HG03159 (cell line): ENCODE measurements around the gene PCNX4.
A peak's percentile ranks its signal among the peaks of the same experiment; 100 is the strongest.

Experiments
- ATAC-seq: cut with Tn5 transposase; IDR thresholded peaks from one replicate; pipeline ENCODE4 v1.9.1; 2021; ENCODE audit warnings: mild to moderate bottlenecking, moderate library complexity; ENCODE audit not compliant: unreplicated experiment

The PCNX4 gene

DNA sequence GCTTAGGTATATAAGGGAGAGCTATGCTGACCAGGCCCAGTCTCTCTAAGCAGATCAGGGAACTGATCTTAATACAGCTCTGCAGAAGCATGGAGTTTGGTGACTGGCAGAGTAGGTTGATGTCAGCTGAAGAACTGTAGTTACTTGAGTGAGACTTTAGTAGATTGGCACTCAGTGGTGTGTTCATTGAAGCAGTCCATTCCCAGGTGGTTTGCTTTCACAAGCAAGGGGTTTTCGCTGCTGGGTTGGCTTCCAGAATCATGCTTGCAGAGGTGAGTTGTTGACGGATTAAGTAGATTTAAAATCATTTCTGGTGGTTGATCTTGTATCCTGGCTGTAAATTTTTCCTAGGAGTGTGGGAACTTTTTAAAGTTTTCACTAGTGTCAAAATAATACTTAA, 80.0 kb downstream of the PCNX4 start:
- ATAC-seq: no peak

DNA sequence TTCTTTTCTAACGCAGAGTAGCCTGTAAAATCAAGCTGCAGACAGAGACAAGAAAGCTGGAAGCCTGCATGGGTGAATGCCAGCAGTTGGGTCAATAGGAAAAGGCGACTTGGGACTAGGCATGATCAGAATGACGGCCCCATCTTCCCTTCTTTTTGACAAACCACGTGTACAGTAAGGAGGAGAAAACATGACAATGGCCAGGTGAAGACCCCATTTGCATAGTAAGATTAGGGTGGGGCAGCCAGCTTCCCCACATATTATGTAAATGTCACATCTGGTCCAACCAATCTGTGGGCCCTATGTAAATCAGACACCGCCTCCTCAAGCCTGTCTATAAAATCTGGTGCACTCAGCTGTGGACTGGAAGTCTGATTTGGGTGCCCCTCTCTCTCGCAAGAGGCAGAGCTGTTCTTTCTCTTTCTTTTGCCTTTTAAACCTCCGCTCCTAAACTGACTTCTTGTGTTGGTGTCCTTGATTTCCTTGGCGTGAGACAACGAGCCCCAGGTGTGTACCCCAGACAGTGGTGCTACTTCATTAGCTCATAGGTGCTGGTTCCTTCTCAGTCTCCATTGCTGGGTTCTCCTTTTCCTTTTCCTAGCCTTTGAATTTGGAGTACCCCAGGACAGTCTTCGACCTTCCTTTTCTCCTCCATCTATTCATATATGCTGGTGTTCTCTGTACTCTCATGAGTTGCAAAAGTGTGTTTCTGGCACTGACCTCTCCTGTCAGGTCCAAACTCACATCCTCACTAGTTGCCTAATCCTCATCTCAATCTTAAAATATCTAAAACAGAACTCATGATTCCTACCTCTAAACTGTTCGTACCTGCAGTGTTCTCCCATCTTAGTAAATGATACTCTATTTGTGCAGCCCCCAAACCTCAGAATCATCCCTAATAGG, 82.9 kb downstream of the PCNX4 start:
- ATAC-seq: no peak

GRCh38 chr14:60175255-60175902, 83.7 kb downstream of the PCNX4 start:
- ATAC-seq: no peak

DNA sequence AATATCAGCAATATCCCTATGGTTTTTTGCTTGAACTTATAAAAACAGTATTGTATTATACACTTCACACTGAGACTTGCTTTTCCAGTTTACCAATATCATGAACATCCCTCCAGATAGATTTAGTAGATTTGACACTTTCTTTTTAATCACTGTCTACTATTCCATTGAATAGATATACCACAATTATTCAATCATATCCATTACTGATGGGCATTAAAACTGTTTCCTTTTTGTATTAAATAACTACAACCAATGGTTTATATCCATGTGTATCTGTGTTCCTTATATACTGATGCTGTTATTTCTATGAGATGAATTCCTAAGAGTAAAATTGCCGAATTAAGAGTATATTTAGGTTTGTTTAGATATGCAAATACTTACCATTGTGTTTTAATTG, 86.4 kb downstream of the PCNX4 start:
- no peak for ATAC-seq

GRCh38 chr14:60178820-60179219, 87.1 kb downstream of the PCNX4 start:
- ATAC-seq: no peak

GRCh38 chr14:60179431-60179869, 87.7 kb downstream of the PCNX4 start:
- ATAC-seq: no peak

GRCh38 chr14:60183138-60183537, 91.4 kb downstream of the PCNX4 start:
- ATAC-seq: no peak

GRCh38 chr14:60183741-60184140, 92.0 kb downstream of the PCNX4 start:
- ATAC-seq: peak; percentile 28

- peak; percentile 55 for ATAC-seq
Measured at GRCh38 chr14:60184146-60184904, 92.6 kb downstream of the PCNX4 start.

DNA sequence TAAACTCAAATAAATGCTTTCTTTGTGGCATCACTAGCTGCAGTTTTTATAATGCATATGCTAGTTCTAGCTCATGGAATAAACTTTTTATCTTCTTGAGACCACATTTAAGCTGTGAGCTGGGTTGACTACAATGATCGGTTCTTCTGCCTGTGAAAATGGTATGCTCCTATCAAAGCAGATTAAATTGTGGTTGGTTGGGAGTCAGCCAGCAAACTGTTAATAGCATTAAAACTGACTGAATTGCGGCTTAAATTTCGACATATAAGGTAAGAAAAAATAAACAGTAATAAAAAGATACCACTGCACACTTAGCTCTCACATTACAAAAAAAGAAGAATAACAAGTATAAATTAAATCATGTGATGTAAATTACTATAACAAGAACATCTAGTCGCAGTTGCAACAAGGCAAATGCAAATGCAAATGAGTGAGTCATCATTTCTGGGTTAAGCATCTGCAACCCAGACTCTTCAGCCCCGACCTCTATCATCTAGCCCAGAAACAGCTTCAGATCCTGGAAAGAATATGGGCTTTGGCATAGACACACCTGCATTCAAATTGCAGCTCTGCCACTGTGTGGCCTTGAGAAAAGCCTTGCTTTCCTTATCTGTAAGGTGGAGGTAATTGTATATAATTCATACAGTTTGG, 93.3 kb downstream of the PCNX4 start:
- ATAC-seq: no peak

GRCh38 chr14:60188115-60188514, 96.4 kb downstream of the PCNX4 start:
- ATAC-seq: no peak

DNA sequence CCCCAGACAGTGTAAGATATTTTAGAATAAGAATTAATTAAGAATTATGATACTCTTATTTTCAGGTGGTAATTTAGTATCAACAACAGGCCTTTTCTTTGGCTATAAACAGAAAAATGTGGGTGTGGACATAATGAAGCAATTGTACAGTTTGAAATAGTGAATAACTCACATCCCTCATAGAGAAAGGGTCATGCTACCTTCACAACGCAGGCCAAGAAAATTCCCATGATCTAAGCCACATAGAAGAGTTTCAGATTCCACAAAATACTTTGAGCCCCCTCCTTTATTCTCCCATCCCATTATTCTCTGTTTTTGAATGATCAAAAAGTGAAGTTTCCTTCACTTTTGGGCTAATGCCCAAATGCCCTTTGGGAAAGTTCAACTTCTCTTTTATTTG, 97.0 kb downstream of the PCNX4 start:
- ATAC-seq: no peak

- ATAC-seq: no peak
Measured at GRCh38 chr14:60189923-60190840, 98.5 kb downstream of the PCNX4 start.

- ATAC-seq: no peak
Measured at GRCh38 chr14:60195179-60195810, 103.6 kb downstream of the PCNX4 start.

- ATAC-seq: no peak
Measured at GRCh38 chr14:60196291-60196690, 104.6 kb downstream of the PCNX4 start.

DNA sequence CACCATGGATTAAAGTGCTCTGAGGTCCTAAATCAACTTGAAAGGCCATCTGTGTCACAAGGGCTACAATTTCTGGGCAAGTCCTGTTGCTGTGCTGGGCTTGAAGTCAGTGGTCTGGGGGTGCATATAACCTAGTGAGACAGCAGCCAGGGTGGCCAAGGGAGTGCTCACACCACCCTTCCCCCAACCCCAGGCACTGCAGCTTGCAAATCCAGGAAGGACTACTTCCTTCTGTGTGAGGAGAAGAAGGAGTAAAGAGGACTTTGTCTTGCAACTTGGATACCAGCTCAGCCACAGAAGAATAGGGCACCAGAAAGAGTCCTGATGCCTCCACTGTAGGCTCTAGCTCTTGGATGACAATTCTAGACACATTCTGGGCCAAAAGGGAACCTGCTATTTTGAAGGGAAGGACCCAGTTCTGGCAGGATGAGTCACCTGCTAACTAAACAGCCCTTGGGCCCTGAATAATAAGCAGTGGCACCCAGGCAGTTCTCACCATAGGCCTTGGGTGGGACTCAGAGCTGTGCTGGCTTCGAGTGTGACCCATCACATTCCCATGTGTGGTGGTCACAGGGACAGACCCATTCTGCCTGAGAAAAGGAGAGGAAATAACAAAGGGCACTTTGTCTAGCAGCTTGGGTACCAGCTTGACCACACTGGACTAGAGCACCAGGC, 106.0 kb downstream of the PCNX4 start:
- ATAC-seq: no peak

DNA sequence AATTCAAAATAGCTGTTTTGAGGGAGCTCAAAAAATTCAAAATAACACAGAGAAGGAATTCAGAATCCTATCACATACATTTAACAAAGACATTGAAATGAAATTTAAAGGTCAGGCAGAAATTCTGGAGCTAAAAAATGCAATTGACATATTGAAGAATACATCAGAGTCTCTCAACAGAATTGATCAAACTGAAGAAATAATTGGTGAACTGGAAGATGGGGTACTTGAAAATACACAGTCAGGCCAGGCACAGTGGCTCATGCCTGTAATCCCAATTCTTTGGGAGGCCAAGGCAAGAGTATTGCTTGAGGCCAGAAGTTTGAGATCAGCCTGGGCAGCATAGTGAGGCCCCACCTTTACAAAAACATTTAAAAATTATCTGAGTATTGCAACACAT, 107.6 kb downstream of the PCNX4 start:
- ATAC-seq: no peak

GRCh38 chr14:60204104-60204842, 112.5 kb downstream of the PCNX4 start:
- ATAC-seq: peak; percentile 88
